ENCODE data around the gene DUSP22. TPM values are rescaled to one million over a fixed set of nuclear protein-coding genes. Genes with fewer than 3 reads are reported as not detected.

Gene DUSP22
- total and polyA plus RNA-seq, 9 of the 15 experiments (the other 6 are each of a cell fraction or from before 2014, with no cell fraction given): 9.3 to 19.4 (median 11.8) TPM

GRCh38 chr6:315226-315625 lies 22.9 kb downstream of the DUSP22 start (continued):
- TF ChIP-seq DLX4 (CRISPR knock-in tag; IDR thresholded peaks at IDR 0.05): no peak
- TF ChIP-seq GABPA (tag; conservative IDR thresholded peaks at IDR 0.05; ENCODE audit: low read depth): no peak
- TF ChIP-seq FOS (IDR thresholded peaks at IDR 0.05; ENCODE audit: extremely low read depth, insufficient read length): no peak
- no peak for TF ChIP-seq FOSL1 (tag; conservative IDR thresholded peaks at IDR 0.05)
- TF ChIP-seq POLR2A (conservative IDR thresholded peaks at IDR 0.05): no peak
- TF ChIP-seq POLR3A (IDR thresholded peaks at IDR 0.05; ENCODE audit: borderline replicate concordance, extremely low read depth, insufficient read depth, insufficient read length): no peak
- TF ChIP-seq TSC22D4 (tag; IDR thresholded peaks at IDR 0.05): no peak
- no peak for TF ChIP-seq ATF2 (CRISPR knock-in tag; IDR thresholded peaks at IDR 0.05)
- no peak for TF ChIP-seq NCOA1 (IDR thresholded peaks at IDR 0.05; ENCODE audit: low read depth)
- no peak for TF ChIP-seq CBX5 (IDR thresholded peaks at IDR 0.05; ENCODE audit: borderline replicate concordance, low read depth)
- TF ChIP-seq NBN (IDR thresholded peaks at IDR 0.05; ENCODE audit: low read depth): no peak
